GM18526 (cell line): ENCODE measurements around the gene ICE2.

ENCODE experiments used
- POLR2A ChIP-seq: IDR thresholded peaks from 3 replicates; pipeline ENCODE4 v1.6.1; 2011; ENCODE audit not compliant: insufficient read length; ENCODE audit errors: extremely low read depth

The ICE2 gene

DNA sequence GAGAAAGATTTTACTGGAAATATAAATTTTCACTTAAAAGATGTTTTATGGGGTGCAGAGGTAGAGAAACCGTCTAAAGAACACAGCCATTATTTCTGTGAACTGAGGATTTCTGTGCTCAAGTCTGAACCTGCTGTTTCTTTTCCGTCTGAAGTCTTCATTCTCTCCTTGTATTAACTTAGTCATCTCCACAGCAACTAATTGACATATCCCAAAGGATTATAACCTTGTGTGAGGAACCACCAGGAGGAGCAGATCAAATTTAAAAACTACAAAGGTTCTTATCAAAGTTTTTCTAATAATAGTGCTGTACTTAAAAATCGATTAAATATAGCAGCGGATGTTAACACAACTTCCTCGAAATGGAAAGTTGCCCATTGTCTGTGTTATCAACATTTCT is 31.1 kb upstream of the ICE2 start:
- no peak for TF ChIP-seq POLR2A

DNA sequence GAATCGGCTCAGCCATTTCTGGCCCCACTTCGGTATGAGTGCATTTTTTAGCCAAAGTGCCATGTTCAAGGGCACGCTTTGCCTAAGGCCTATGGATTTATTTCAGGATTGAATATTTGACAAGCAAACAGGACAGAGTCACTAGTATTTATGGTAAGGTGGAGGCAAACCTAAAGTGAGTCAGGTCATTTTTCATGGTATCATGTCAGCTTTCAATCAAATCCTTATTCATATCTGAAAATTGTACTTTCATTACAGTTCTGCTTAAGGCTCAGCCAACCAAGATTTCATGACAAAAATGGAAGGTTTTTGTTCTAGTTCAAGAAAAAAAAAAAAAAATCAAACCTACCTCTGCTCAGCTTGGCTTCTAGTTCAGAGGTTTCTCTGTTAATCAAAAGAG is 30.5 kb upstream of the ICE2 start:
- no peak for TF ChIP-seq POLR2A

DNA sequence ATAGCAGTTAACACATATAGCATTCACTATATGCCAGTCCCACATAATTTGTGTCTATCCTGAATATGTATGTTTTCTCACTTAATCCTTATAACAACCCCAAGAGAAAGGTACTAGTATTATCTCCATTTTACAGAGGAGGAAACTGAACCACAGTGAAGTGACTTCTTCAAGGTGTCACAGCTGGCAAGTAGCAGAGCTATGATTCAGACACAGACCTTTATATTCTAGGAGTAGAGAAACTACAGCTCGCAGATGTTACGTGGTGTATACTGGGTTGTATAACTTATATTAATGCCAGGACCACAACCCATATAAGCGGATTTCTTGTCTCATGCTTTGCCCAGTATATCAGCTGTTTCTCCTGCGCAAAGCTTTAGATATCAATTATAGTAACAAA is 29.5 kb upstream of the ICE2 start:
- no peak for TF ChIP-seq POLR2A

DNA sequence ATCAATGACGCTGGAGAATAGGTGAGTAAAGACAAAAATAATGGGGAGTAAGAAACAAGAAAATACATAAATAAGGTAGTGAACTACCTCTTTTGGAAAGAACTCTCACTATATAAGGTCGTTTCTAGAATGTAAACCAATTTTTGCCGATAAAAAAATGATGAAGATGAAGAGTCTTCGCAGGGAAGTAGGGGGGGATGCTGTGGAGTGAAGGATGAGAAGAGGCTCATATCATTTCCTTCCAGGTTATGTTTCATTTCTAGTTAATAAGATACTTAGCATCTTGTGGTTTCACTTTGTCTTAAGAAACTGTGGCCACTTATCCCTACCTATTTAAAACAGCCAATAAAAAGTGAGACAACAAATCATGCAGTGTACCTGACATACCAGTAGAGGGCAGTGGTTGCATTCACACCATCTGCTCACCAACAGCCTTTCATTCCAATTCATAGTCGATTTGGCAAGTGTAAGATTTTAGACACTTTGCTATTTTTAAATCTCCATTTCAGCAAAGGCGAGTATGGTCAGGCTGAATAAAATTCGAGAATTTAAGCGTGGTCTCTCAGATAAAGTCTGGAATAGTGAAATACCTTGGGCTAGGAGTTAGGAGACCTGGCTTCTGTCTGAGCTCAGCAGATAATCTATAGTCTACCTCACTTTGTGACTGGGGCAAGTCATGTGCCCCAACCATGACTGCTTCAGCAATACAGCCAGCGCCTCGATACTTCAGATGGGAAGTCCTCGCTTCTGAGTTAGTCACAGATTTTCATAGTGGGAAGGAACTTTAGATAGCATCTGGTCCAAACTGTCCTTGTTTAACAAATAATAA is 28.9 kb upstream of the ICE2 start:
- TF ChIP-seq POLR2A: no peak

DNA sequence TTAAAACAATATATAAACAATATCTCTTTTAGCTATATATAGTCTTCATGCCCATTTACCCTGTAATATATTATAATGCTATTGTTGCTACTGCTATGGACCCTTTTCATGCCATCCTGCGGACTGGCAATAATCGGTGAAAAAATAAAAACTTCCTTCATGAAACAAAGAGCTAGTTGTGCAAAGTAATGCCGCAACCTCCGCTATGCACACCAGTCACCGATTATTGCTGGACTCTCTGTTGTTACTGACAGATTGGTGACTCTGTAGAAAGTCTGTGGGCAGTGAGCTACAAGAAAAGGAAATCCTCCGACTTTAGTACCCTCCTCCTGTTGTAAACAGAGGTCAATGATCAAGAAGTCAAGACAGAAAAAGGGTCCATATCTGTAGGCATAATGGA is 17.9 kb upstream of the ICE2 start:
- TF ChIP-seq POLR2A: no peak

DNA sequence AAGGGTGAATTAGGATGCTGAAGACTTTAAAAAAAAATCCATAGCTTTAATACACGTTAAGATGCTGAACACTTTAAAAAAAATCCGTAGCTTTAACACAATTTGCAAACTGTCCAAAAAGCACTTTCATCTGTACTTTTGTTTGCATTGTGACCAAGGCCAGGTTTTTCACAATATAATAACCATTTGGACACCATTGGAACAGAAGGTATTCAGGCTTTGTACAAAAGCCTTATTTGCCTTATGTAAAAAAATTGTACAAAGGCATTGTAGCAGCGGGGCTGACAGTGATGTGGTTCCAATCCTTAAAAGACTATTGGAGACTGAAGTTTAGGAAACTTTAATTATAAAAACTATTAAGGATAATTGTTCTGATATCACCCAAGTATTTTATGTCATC is 15.2 kb upstream of the ICE2 start:
- no peak for TF ChIP-seq POLR2A

DNA sequence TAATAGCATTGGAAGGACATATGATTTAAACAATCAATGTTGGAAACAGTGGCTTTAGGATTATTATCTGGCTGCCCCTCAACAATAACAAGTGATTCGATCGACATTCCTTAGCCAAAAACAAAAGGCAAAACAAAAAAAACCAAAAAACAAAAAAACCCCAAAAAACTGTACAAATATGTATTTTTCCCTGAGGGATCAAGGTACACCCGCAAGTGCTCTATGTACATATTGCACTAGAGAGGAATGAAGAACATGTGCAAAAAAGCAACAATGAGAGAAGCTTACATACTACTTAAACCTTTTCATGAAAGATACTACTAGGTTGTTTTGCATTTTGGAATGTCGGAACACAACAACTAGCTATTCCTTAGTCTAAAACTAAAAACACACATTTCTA is 14.2 kb upstream of the ICE2 start:
- no peak for TF ChIP-seq POLR2A

DNA sequence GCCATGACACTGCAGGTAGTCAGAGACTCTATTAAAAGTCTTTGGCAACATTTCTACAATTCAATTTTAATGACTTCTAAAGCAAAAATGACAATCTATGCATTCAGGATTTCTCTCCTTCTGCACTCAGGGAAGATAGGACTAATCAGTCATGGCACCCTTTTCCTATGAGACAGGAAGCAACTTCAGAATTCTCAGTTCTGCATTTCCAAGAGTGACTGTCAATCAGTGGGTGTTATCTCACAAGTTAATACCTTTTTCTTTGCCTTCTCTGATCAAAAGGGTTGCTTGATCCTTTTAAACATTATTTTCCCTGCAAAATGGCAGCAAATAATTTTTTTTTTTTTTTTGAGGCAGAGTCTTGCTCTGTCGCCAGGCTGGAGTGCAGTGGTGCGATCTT is 7.8 kb upstream of the ICE2 start:
- TF ChIP-seq POLR2A: no peak

DNA sequence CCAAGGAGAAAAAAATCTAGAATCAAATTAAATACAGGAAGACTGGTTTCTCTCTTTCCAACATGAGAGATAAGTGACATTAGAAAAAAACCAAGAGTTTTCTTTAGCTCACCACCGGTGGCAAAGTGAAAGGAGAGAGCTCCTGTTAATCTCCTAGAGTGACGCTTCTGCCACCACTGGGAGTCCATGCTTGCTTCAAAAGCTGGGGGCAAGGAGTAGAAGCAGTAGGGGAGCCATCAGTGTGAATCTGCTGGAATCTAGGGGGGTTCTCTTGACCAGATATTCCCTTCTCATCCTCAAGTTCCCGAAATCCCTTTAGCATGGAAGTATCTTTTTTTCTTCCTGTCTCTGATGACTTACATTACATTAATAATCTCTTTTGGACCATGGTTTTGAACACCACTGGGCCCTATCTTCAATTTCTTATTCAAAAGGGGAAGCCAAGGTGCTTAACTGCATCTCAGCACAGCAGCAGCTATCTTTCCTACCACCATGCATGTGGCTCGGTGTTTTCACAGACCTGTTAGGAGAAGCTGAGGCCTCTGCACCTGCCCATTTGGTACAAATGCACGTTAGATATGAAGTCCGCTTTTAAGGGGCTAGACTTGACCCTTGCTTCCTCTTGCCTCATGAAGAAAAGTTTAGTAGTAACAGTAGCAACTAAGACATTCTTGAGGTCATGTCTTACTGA is 6.6 kb upstream of the ICE2 start:
- no peak for TF ChIP-seq POLR2A

DNA sequence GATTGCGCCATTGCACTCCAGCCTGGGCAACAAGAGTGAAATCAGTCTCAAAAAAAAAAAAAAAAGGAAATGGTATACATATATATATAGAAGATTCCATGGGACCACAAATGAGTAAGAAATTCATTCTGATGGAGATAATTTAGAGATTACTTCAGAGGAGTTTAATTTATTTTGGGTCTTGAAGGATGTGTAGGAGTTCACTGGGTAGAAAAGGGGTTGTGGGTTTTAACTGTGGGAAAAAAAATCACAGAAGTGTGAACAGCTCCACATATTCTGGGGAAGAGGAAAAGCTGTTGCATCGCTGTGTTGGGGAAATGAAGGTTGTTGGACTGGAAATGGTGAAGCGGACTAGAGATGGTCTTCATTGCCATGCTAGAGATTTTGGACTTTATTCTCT is 4.1 kb upstream of the ICE2 start:
- no peak for TF ChIP-seq POLR2A

DNA sequence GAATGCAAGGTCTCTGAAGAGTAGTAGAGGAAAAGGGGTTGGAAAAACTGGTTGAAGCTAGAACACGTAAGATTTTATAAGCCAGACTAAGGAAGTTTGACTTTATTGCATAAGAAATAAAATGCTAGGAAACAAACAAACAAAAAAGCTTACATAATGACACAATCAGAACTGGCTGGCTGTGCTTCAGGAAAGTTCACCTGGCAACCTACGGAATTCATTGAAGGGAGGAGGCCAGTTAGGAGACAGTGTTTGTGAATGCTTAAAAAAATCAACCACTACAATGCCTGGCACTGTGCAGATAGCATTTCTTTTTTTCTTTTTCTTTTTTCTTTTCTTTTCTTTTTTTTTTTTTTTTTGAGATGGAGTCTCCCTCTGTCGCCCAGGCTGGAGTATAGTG is 1.9 kb upstream of the ICE2 start:
- no peak for TF ChIP-seq POLR2A

DNA sequence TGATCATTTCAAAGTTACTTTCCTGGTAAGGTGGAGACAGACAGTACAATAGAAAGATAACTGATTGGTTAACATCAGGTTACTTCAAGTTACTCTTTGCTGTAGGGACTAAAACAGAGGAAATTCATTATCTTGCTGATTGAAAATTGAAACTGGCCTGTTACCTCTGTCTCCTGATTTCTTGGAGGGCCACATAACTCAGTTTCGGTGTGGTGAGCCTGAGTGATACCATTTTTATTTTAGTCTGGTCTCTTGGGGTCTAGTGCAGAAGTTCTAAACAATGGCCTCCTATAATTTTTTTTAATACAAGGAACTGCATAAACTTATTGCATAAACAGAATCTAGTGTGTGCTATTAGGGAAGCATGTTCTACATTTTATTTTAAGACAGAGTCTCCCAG is 1.2 kb upstream of the ICE2 start:
- TF ChIP-seq POLR2A: no peak

DNA sequence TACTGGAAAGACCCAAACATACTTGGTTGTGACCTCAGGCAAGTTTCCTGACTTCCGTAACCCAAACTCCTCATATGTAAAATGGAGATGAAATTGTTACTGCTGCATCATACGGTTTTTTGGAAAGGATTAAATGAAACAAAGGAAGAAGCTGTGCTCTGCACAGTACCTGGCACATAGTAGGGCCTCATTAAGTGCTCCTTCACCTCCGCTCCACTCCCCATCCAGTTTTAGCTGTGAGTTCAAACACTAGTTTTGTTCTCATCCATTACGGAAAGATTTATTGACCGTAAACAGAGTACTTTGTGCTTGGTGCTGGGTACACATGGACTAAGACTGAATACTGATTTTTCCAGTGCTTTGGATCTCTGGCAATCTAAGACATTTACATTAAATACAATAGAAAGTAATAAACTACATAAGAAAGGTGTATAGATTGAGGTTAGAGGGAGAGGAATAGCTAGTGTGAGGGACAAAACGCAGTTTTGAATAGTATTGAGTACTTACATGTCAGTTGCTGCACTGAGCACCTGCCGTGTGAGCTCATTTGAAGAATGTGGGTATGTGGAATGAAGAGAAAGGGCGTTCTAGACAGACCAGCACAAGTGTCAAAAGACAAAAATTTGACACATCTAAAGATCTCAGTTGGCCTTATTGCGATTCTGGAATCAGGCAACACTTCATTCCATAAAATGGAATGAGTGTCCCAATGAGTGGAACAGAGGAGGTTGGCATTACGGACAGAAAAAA is 594 bp upstream of the ICE2 start:
- no peak for TF ChIP-seq POLR2A

DNA sequence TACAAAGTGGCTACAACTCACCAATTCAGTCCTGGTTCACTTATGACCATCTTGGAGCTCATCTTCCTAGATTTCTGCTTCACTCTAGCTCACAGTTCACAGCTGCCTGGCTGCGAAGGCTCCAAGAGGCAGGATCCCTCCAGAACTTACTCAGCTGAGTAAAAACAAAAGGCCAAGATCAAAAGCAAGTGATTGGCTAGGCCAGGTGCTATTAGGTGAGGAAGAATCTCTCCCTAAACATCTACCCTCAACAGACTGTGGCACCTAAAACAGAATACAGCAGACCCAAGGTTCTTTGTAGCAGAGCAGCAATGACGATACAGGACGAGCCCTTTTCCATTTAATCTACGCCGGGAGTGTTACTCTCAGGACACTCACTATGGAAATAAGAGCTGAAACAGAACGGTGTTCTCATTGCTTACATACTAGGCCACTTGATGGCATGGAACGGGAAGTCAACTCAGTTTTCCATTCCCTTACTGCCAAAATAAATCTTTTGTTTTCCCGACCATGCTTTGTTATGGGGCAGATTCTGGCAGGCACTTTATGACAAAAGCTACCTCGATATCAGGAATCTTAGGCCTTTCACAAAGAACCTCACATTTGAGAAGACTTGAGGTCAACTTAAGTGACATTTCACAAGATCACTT is 901 bp downstream of the ICE2 start:
- no peak for TF ChIP-seq POLR2A

DNA sequence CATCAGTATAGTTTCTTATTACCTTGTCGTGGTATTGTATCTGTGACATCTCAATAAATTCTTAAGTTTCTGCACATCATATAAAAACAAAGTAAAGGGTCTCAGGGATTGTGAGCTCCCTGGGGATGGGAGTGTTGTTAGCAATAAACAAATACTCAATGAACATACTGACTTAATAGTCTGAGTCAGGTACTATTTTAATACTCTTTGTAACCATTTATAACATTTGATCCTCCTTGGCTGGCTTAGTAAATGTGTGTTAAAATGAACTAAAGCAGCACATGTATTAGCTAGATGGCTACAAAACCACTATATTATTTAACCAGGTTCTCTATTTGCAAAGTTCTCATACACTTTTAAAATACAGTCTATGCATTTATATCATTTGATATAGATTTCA is 1.8 kb downstream of the ICE2 start:
- TF ChIP-seq POLR2A: no peak

DNA sequence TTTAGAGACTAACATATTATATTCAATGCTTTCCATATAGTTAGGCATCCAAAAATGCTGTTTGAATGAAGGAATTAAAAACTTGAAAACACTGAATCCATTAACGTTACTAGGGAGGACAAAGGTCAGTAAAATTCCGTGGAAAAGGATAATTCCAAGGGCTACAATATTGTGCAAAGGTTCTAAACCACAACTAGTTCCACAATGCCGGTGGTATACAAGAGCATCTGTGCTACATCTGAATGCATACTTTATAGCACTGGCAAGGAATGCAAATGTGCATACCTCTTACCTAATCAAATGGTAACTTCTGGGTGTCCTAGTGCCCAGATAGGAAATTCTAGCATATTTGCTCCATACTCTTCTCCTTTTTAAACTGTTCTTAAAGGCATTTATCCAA is 2.2 kb downstream of the ICE2 start:
- no peak for TF ChIP-seq POLR2A
